Urinary bladder (tissue), 4 donors: ENCODE data around the gene RASGRP2. TPM values are rescaled to one million over a fixed set of nuclear protein-coding genes. Genes with fewer than 3 reads are reported as not detected.
A peak's percentile ranks its signal among the peaks of the same experiment; 100 is the strongest.

Experiments
- DNase-seq: peaks from one replicate; pipeline ENCODE4 v3.0.0-alpha.2; 2015; ENCODE audit errors: extremely low spot score
- H3K27ac ChIP-seq: one replicate; pipeline ENCODE4 v1.5.1; 2013; ENCODE audit warnings: low read depth, mild to moderate bottlenecking, moderate library complexity
- H3K36me3 ChIP-seq: one replicate; pipeline ENCODE4 v1.6.1; 2013; ENCODE audit warnings: mild to moderate bottlenecking, moderate library complexity; ENCODE audit not compliant: insufficient read depth
- H3K4me1 ChIP-seq: one replicate; pipeline ENCODE4 v1.6.1; 2013; ENCODE audit warnings: mild to moderate bottlenecking, moderate library complexity; ENCODE audit not compliant: insufficient read depth
- H3K4me3 ChIP-seq: one replicate; pipeline ENCODE4 v1.5.1; 2013; ENCODE audit warnings: low read depth, low read length
- WGBS: extraction: QIAGEN DNeasy Blood & Tissue Kit; methylation state at CpG from one replicate; pipeline ENCODE4 v1.1.7; 2013; 5-methylcytosine and 5-hydroxymethylcytosine counted together
- polyA plus RNA-seq: library from polyadenylated mRNA; stranded (reverse); fragments of 200-250 nt; gene quantifications from one replicate; pipeline ENCODE4 v1.2.3, GENCODE V29; 2013
- total RNA-seq: library from RNA; depleted of rRNA; stranded (reverse); fragments of >200 nt; gene quantifications from one replicate; pipeline ENCODE4 v1.2.3, GENCODE V29; 2014
- donor health status: healthy with polysubstance abuse.
- donor health status: healthy.

The RASGRP2 gene
- total and polyA plus RNA-seq, 2 donors = 7.6 to 46.1 TPM

DNA sequence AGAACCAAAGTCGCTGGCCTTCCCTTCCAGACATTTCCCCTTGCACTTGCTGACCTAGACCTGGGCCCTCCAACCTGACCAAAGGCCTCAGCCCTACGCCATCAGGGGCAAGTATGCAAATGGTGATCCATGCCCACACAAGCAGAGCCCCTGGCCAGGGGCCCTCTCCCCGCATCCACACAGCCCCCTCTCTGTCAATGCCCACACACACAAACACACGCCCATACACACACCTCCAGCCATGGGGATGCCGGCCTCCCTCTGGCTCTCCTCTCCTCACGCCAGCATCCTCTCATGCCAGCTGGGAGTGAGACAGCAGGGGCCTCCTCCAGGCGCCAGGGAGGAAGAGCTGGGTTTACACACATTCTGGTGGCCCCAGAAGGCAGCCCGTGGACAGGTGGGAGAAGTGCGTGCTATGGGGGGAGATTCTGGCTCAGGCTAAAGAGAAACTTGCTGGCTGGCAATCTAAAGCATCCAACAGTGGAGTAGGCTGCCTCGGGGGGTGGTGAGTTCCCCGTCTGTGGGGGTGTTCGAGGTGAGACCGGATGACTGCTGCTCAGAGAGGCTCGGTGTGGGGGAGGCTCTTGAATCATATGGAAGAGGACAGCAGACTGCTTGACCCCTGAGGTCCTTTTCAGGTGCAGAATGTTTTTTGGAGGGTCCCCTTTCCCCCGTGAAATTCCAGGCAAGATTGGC, 25.7 kb downstream of the RASGRP2 start:
- Histone ChIP-seq H3K36me3 (no peaks in the 10 kb centered on the region), H3K4me3 (no peak overlapping the region), H3K4me1 (no peaks in the 10 kb centered on the region), H3K27ac (no peak overlapping the region)
- no peak for DNase-seq
- 80% methylated on average over 15 of the region's 15 CpGs for WGBS

DNA sequence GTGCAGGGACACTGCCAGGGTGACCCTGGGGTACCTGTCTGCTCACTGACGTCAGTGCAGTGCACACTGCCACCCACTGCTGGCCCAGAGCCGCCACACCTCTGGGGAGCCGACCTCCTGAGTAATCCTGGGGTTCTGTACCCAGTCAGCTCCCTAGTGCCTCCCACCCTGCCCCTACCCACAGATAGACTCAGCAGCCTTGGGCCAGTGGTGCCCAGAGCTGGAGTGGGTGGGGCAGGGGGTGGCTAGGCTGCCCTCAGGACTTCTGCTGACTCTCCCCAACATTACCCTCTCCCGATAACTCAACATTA, 26.7 kb downstream of the RASGRP2 start:
- no peak for DNase-seq
- H3K27ac ChIP-seq = no peak overlapping the region
- no peaks in the 10 kb centered on the region for H3K36me3 ChIP-seq
- H3K4me1 ChIP-seq = no peaks in the 10 kb centered on the region
- 67% methylated on average over 4 of the region's 4 CpGs for whole genome bisulfite sequencing
- H3K4me3 ChIP-seq = no peak overlapping the region

DNA sequence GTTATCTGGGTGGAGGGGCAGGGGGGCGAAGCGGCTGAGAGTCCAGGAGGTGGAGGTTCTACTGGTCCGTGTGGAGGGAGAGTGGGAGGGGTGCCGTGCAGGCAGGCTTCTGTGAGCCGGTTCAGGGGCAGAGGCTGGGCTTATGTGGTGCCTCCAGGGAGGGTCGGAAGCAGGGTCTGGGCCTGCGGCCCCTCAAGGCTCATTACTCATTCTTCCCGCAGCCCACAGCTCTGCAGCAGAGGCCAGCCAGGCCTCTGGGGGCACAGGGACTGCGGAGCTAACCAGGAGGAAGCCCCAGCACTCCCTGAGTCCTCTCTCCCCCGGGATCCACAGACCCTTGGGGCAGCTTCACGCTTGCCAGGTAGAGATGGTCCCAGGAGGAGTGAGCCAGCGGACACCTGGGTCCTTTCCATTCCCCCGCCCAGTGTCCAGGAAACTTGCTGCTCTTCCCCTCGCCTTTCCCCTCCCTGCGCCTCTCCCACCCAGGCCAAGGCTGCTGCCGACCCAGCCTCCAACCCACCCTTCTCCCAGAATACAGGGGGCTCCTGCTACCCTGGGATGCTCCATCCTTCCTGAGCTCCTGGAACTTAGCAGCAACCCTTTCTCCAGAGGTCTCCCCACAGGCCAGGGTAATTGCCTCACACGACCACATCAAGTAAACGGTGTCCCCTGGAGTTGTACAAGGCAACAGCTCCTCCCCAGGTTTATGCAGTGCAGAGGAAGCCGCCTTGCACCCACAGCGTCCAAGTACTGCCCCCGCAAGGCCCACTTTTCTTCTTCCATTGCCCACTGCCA, 27.3 kb downstream of the RASGRP2 start:
- 45% methylated on average over 21 of the region's 21 CpGs for WGBS
- Histone ChIP-seq H3K36me3 (no peaks in the 10 kb centered on the region), H3K4me1 (no peaks in the 10 kb centered on the region), H3K27ac (no peak overlapping the region), H3K4me3 (no peak overlapping the region)
- no peak for DNase-seq

DNA sequence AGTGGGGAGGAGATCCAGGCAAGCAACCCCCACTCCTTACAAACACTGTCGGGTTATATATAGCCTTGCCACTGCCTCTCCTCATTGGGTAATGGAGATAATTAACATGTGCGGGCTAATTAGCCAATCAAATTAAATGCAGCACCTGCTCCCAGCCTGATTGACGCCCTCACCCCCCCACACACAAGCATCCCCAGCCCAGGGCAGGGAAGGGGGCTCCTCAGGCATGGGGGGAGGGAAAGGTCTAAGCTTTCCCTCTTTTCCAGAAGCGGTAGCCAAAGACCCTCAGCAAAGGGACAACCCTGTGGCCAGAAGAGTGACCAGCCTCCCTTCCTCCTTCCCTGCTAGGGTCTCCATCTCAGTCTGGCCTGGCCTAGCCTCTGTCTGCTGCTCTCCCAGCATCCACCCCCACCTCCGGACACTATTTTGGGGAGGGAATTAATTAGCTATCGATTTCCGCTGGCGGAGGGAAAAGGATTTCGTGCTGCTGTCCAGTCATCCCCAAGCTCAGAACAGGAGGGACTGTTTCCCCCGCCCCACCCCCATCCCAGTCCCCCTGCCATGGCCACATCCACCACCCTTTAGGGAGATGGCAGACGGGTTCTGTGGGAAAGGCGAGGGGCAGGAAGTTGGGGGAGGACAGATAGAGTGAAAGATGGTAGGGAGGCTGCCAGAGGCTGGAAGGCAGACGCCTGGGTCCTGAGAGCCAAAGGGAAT, 28.0 kb downstream of the RASGRP2 start:
- no peak overlapping the region for H3K4me3 ChIP-seq
- no peaks in the 10 kb centered on the region for H3K36me3 ChIP-seq
- no peak overlapping the region for H3K27ac ChIP-seq
- DNase-seq = no peak
- 48% methylated on average over 13 of the region's 13 CpGs for WGBS
- no peaks in the 10 kb centered on the region for H3K4me1 ChIP-seq

DNA sequence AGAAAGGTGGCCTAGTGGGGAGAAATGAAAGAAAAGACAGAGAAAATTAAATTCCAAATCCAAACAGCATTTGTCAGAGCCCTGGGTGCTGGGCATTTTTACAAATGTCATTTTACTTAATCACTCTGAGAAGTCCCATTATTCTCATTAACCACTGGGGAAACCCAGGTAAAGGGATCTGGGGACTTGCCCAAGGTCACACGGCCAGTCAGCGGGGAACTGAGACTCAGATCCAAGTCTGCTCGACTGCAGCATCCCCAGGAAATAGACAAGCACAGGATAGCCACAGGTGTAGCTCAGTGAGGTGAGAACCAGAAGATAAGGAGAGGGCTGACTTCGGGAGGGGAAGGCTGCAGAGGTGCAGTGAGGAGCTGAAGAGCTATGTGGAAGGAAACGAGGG, 28.8 kb downstream of the RASGRP2 start:
- WGBS = 56% methylated on average over 5 of the region's 5 CpGs
- Histone ChIP-seq H3K27ac (no peak overlapping the region), H3K36me3 (no peaks in the 10 kb centered on the region), H3K4me3 (no peak overlapping the region), H3K4me1 (no peaks in the 10 kb centered on the region)
- DNase-seq = no peak

DNA sequence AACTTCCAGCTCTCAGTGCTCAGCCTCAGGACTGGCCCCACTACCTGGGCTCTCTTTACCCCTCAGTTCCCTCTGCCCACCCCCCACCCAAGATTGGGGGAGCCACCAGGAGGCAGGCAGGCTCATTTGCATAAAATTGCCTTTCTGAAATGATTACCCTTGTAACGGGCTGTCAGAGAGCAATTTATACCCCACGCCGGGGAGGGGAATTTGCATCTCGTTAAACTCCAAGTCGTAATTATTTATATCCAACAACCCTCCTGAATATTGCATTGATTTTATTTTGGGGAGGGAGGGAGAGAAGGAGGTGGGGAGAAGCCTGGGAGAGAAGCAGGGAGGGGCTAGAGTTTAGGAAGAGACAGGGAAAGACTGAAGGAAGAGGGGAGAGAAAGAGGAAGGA, 29.3 kb downstream of the RASGRP2 start:
- H3K27ac ChIP-seq = no peak overlapping the region
- 47% methylated on average over 5 of the region's 5 CpGs for WGBS
- no peaks in the 10 kb centered on the region for H3K36me3 ChIP-seq
- H3K4me1 ChIP-seq = no peaks in the 10 kb centered on the region
- DNase-seq = no peak
- no peak overlapping the region for H3K4me3 ChIP-seq

DNA sequence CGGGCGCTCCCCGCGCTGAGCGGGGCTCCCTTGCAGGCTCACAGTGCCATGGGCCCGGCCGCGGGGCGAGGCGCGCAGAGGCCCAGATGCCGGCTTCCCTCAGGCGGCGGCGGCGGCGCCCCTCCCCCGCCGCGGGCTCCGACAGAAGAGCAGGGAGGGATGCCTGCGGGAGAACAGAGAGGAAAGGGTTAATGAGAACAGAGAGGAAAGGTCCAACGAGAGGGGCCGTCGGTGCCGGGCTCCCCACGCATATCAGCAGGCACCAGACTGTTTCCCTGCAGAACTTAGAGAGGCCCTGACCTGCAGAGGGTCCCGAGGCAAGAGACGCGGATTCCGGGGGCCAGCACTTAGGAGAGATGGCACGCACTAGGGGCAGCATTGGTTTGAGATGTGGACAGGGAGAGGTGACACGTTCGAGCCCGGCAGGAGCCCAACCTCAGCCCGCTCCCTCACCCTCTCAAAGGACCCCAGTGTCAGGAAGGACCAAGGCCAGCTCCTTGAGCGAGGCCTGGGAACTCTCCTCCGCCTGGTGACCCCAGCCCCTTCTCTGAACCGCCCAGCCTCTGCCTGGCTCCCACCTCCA, 30.1 kb downstream of the RASGRP2 start:
- Histone ChIP-seq H3K4me1 (no peaks in the 10 kb centered on the region), H3K4me3 (peak overlapping the region; percentile 6), H3K27ac (no peak overlapping the region), H3K36me3 (no peaks in the 10 kb centered on the region)
- no peak for DNase-seq
- WGBS = 5% methylated on average over 39 of the region's 39 CpGs

DNA sequence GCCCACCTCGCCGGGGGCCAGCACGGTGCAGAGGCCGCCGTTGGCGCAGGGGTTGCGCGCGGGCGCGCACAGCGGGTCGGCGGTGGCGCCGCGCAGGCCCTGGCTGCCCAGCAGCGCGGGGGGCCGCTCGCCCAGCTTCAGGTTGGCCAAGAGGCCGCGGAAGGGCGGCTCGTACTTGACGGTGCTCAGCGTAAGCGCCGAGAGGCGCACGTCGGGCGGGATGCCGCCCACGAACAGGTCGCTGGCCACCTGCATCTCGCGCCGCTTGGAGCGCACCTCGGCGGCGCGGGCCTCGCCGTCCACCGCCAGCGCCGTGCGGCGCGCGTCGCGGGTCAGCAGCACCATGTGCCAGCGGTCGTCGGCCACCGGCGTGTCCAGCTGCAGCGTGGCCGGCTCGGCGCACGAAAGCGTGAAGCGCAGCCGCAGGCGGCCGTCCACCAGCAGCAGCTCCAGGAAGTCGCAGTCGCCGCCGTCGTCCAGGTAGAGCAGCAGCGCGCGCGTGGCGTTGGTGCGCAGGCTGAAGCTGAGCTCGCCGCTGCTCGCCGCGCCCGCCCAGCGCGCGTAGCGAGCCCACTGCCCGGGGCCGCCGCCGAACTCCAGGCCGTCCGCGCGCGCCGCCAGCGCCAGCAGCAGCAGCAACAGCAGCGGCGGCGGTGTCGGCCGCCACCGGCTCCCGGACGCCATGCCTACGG, 30.8 kb downstream of the RASGRP2 start:
- H3K36me3 ChIP-seq = no peaks in the 10 kb centered on the region
- H3K27ac ChIP-seq = no peak overlapping the region
- no peak for DNase-seq
- under 1% methylated on average over 111 of the region's 111 CpGs for WGBS
- no peaks in the 10 kb centered on the region for H3K4me1 ChIP-seq
- H3K4me3 ChIP-seq = peak overlapping the region; percentile 6

DNA sequence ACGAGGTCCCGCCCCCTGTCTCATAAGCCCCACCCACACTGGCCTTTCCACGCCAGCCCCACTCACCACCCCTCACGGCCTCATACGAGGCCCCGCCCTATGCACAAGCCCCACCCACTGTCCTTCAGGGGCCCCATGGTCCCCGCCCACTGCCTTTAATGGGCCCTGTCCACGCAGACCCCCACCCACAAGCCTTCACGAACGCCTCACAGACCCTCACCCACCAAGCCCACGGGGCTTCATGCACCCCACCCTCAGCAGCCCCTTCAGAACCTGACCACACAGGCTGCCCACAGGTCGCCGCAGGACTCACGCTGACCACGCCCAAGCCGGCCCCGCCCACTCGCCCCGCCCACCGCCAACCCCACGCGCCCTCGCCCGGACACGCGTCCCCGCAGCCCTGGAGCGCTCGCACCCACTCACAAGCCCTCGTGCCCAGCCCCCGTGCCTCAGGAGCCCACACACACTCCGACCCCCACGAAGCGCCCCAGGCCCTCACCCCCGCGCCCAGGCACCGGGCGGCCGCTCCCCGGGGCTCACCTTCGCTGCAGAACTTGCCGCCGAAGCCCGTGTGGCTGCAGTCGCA, 31.4 kb downstream of the RASGRP2 start:
- no peak for DNase-seq
- Histone ChIP-seq H3K36me3 (no peaks in the 10 kb centered on the region), H3K27ac (no peak overlapping the region), H3K4me3 (no peak overlapping the region), H3K4me1 (no peaks in the 10 kb centered on the region)
- WGBS = 9% methylated on average over 45 of the region's 45 CpGs

DNA sequence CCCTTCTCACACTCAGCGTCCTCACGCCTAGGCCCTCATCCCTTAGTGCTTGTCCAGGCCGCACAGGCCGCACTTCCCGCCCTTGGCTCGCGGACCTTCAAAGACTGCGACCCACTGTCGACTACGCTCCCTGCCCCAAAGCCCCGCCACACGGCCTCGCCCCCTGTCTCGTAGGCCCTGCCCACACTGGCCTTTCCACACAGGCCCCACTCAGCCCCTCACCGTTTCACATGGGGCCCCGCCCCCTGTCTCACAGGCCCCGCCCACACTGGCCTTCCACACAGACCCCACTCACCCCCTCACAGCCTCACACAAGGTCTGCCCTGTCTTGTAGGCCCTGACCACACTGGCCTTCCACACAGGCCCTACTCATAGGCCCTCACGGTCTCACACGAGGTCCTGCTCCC, 32.0 kb downstream of the RASGRP2 start:
- WGBS = 40% methylated on average over 19 of the region's 19 CpGs
- no peaks in the 10 kb centered on the region for H3K36me3 ChIP-seq
- no peak for DNase-seq
- H3K27ac ChIP-seq = no peak overlapping the region
- no peak overlapping the region for H3K4me3 ChIP-seq
- no peaks in the 10 kb centered on the region for H3K4me1 ChIP-seq

DNA sequence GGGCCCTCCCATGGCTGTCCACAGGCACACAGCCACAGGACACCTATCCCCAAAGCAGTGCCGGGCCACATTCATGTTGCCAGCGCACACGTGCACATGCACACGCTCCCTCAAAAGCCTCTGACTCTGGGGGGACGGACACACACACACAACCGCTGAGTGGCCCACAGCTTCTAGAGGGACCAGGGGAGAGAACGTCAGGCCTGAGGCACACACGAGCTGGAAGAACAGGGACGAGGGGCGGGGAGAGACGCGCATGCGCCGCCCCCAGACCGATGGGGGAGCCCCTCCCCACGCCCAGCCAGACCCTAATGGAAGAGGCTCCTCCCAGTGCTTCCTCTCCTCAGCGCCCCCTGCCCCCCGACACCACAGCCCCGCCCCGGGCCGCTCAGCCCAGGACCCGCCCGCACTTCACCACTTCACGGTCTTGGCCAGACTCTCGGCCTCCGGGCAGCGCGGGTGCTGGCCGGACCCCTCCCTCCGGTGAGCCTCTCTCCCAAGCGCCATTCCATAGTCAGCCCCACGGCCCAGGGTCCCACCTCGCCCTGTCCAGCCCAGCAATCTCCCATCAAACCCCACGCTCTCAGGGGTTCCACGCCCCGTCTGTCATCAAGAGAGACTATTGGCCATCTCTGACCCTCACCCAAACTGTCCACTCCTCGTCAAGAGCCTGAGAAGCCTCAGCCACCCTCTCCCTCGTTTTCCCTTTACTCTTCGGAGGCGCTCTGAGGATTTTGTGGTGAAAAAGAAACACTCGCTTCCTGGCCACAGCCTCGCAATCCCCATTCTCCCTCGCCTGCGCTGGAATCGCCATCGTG, 32.6 kb downstream of the RASGRP2 start:
- 18% methylated on average over 46 of the region's 46 CpGs for WGBS
- no peak overlapping the region for H3K4me3 ChIP-seq
- no peak overlapping the region for H3K27ac ChIP-seq
- H3K4me1 ChIP-seq = no peaks in the 10 kb centered on the region
- H3K36me3 ChIP-seq = no peaks in the 10 kb centered on the region
- DNase-seq = no peak

DNA sequence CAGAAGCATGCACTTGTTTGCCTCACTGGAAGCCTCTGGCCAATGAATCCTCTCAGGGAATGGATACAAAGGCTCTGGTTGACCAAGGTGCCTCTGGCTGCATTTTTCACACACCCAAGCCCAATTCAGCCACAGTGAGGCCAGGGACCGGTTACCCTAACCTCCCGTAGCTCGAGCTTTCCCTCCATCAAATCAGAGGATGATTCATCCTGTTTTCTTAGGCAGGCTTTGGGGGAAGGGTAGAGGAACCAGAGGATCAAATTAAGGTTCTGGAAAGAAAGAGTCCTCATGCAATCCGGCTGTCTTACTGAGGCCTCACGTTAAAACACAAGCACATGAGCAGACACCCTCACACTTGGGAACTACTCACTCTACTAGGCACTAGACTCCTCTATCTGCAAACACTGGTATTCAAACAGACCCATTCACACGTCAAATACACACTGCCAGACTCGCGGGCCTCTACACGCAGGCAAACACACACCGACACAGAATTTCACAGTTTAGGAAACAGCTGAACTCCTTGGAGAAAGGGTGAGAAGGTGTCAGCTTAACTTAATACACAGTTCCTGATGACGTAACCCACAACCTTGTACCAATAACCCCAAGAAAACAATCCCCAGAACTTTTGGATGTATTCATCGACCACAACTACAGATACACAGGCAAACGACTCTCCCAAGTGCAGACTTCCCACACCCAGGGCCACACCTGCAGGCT, 33.4 kb downstream of the RASGRP2 start:
- Histone ChIP-seq H3K27ac (no peak overlapping the region), H3K4me1 (no peaks in the 10 kb centered on the region), H3K4me3 (no peak overlapping the region), H3K36me3 (no peaks in the 10 kb centered on the region)
- 51% methylated on average over 13 of the region's 13 CpGs for WGBS
- no peak for DNase-seq
